Measurements from ENCODE around the gene COL9A3.

COL9A3 gene

GRCh38 chr20:62796699-62797491 lies 20.0 kb upstream of the COL9A3 start:
- no peak for DNase-seq (ENCODE audit: low read depth in 2 of 2, low spot score in 1 of 2)

- no peak for DNase-seq (ENCODE audit: low read depth in 2 of 2, low spot score in 1 of 2)
These were observed 18.9 kb upstream of the COL9A3 start for GRCh38 chr20:62797671-62798532.

GRCh38 chr20:62799036-62799435 lies 17.8 kb upstream of the COL9A3 start:
- DNase-seq (ENCODE audit: low read depth in 2 of 2, low spot score in 1 of 2), result no peak

GRCh38 chr20:62799459-62799858 lies 17.4 kb upstream of the COL9A3 start:
- DNase-seq (ENCODE audit: low read depth in 2 of 2, low spot score in 1 of 2), result no peak

GRCh38 chr20:62799873-62800272 lies 17.0 kb upstream of the COL9A3 start:
- no peak for DNase-seq (ENCODE audit: low read depth in 2 of 2, low spot score in 1 of 2)

- no peak for DNase-seq (ENCODE audit: low read depth in 2 of 2, low spot score in 1 of 2)
These were observed 16.3 kb upstream of the COL9A3 start for GRCh38 chr20:62800314-62801259.

- no peak for DNase-seq (ENCODE audit: low read depth in 2 of 2, low spot score in 1 of 2)
These were observed 15.4 kb upstream of the COL9A3 start for GRCh38 chr20:62801284-62802010.

GRCh38 chr20:62802026-62802712 lies 14.7 kb upstream of the COL9A3 start:
- no peak for DNase-seq (ENCODE audit: low read depth in 2 of 2, low spot score in 1 of 2)

- no peak for DNase-seq (ENCODE audit: low read depth in 2 of 2, low spot score in 1 of 2)
These were observed 12.7 kb upstream of the COL9A3 start for GRCh38 chr20:62804021-62804626.

- peak; percentile 54 to 56 for DNase-seq (ENCODE audit: low read depth in 2 of 2, low spot score in 1 of 2)
These were observed 12.2 kb upstream of the COL9A3 start, which contains the start of gene OGFR for GRCh38 chr20:62804627-62805154. TSS of gene OGFR (plus strand) at chr20:62804835. CDS start at chr20:62804860, 25 bp downstream.

- DNase-seq (ENCODE audit: low read depth in 2 of 2, low spot score in 1 of 2), result no peak
These were observed 11.6 kb upstream of the COL9A3 start for GRCh38 chr20:62805155-62805710.

GRCh38 chr20:62805711-62806382 lies 11.0 kb upstream of the COL9A3 start:
- DNase-seq (ENCODE audit: low read depth in 2 of 2, low spot score in 1 of 2), result no peak

- no peak for DNase-seq (ENCODE audit: low read depth in 2 of 2, low spot score in 1 of 2)
These were observed 10.3 kb upstream of the COL9A3 start for GRCh38 chr20:62806383-62807050.

GRCh38 chr20:62807444-62808210 lies 9.2 kb upstream of the COL9A3 start:
- DNase-seq (ENCODE audit: low read depth in 2 of 2, low spot score in 1 of 2), result no peak

GRCh38 chr20:62808211-62808865 lies 8.5 kb upstream of the COL9A3 start:
- peak; percentile 49 to 57 for DNase-seq (ENCODE audit: low read depth in 2 of 2, low spot score in 1 of 2)

Data from stimulated activated CD8-positive, alpha-beta memory T cell treated with anti-CD3 and anti-CD28 coated beads, Interleukin-4, amount 100 ng/mL, for 4 hours (primary cell).